SK-N-SH treated with all-trans-retinoic acid at 6 μM for 48 hours (cell line): Measurements from ENCODE around the gene TLL1.

Source experiments
- ATAC-seq: fragments of 200-7000 bp; cut with Tn5 transposase; 3 replicates; pipeline ENCODE4 v1.9.1; 2020; ENCODE audit warnings: mild to moderate bottlenecking, moderate library complexity
- ARNTL ChIP-seq: fragments of 450-650 bp; formaldehyde crosslinking; IDR thresholded peaks from 2 replicates; pipeline ENCODE4 v1.5.0; 2020; ENCODE audit warnings: low read depth, mild to moderate bottlenecking, moderate library complexity, borderline replicate concordance
- CSDC2 ChIP-seq: fragments of 250-450 bp; sonication (Bioruptor Pico); IDR thresholded peaks from 2 replicates; pipeline ENCODE4 v1.5.0; 2020; ENCODE audit warnings: mild to moderate bottlenecking, moderate library complexity
- ESRRG ChIP-seq: fragments of 250-450 bp; sonication (Bioruptor Pico); IDR thresholded peaks from 2 replicates; pipeline ENCODE4 v1.6.1; 2021; ENCODE audit warnings: mild to moderate bottlenecking
- GLIS3 ChIP-seq: fragments of 250-450 bp; sonication (Bioruptor Pico); IDR thresholded peaks from 2 replicates; pipeline ENCODE4 v1.5.0; 2020; ENCODE audit warnings: mild to moderate bottlenecking, moderate library complexity
- ISL1 ChIP-seq: fragments of 250-450 bp; sonication (Bioruptor Pico); IDR thresholded peaks from 2 replicates; pipeline ENCODE4 v2.1.2; 2022; ENCODE audit warnings: mild to moderate bottlenecking, moderate library complexity
- OSR1 ChIP-seq: fragments of 250-450 bp; sonication (Bioruptor Pico); IDR thresholded peaks from 2 replicates; pipeline ENCODE4 v1.8.0; 2022; ENCODE audit warnings: moderate library complexity, mild to moderate bottlenecking, inconsistent platforms
- PPARA ChIP-seq: fragments of 250-450 bp; sonication (Bioruptor Pico); IDR thresholded peaks from 2 replicates; pipeline ENCODE4 v1.5.0; 2020; ENCODE audit warnings: mild to moderate bottlenecking, borderline replicate concordance
- RARB ChIP-seq: fragments of 250-450 bp; sonication (Bioruptor Pico); IDR thresholded peaks from 2 replicates; pipeline ENCODE4 v1.8.0; 2021; ENCODE audit warnings: mild to moderate bottlenecking, moderate library complexity
- SNAI2 ChIP-seq: fragments of 250-450 bp; sonication (Bioruptor Pico); IDR thresholded peaks from 2 replicates; pipeline ENCODE4 v1.5.0; 2020; ENCODE audit warnings: mild to moderate bottlenecking, moderate library complexity
- TCF4 ChIP-seq: fragments of 250-450 bp; sonication (Bioruptor Pico); IDR thresholded peaks from 2 replicates; pipeline ENCODE4 v1.8.0; 2021; ENCODE audit warnings: mild to moderate bottlenecking, moderate library complexity, borderline replicate concordance
- TOX ChIP-seq: fragments of 250-450 bp; sonication (Bioruptor Pico); IDR thresholded peaks from 2 replicates; pipeline ENCODE4 v1.8.0; 2021; ENCODE audit warnings: mild to moderate bottlenecking, moderate library complexity, borderline replicate concordance
- ZC3H10 ChIP-seq: fragments of 250-450 bp; sonication (Bioruptor Pico); IDR thresholded peaks from 2 replicates; pipeline ENCODE4 v1.5.1; 2021; ENCODE audit warnings: mild to moderate bottlenecking, moderate library complexity
- ZFP3 ChIP-seq: fragments of 250-450 bp; sonication (Bioruptor Pico); IDR thresholded peaks from 2 replicates; pipeline ENCODE4 v1.5.0; 2020; ENCODE audit warnings: mild to moderate bottlenecking, moderate library complexity
- ZFP30 ChIP-seq: fragments of 450-650 bp; formaldehyde crosslinking; IDR thresholded peaks from 2 replicates; pipeline ENCODE4 v1.5.0; 2022; ENCODE audit warnings: mild to moderate bottlenecking, moderate library complexity
- ZNF565 ChIP-seq: fragments of 450-650 bp; formaldehyde crosslinking; conservative IDR thresholded peaks from 2 replicates; pipeline ENCODE4 v1.5.0; 2020; ENCODE audit warnings: low read depth, mild to moderate bottlenecking, moderate library complexity
- ZNF70 ChIP-seq: fragments of 450-650 bp; formaldehyde crosslinking; IDR thresholded peaks from 2 replicates; pipeline ENCODE4 v1.5.0; 2020; ENCODE audit warnings: mild to moderate bottlenecking, moderate library complexity
- ZNF8 ChIP-seq: fragments of 450-650 bp; formaldehyde crosslinking; IDR thresholded peaks from 2 replicates; pipeline ENCODE4 v1.5.0; 2020; ENCODE audit warnings: mild to moderate bottlenecking, moderate library complexity
- TF ChIP-seq, protein P1 (sequence below): fragments of 250-450 bp; sonication (Bioruptor Pico); IDR thresholded peaks from 2 replicates; pipeline ENCODE4 v1.5.1; 2020; ENCODE audit warnings: low read depth, mild to moderate bottlenecking, moderate library complexity
- TF ChIP-seq, protein P2 (sequence below): fragments of 250-450 bp; sonication (Bioruptor Pico); IDR thresholded peaks from 2 replicates; pipeline ENCODE4 v1.5.0; 2020; ENCODE audit warnings: mild to moderate bottlenecking, moderate library complexity
- TF ChIP-seq, protein P3 (sequence below): fragments of 250-450 bp; sonication (Bioruptor Pico); IDR thresholded peaks from 2 replicates; pipeline ENCODE4 v1.8.0; 2020; ENCODE audit warnings: mild to moderate bottlenecking, moderate library complexity, borderline replicate concordance

Gene TLL1

GRCh38 chr4:166045457-166045856 lies 172.4 kb downstream of the TLL1 start:
- no peak for ATAC-seq
- TF ChIP-seq ZNF8 = no peak
- no peak for TF ChIP-seq TOX (CRISPR knock-in tag)
- TF ChIP-seq ZNF565 = no peak
- TF ChIP-seq OSR1 (CRISPR knock-in tag) = no peak
- TF ChIP-seq CSDC2 (CRISPR knock-in tag) = no peak
- no peak for TF ChIP-seq ARNTL

DNA sequence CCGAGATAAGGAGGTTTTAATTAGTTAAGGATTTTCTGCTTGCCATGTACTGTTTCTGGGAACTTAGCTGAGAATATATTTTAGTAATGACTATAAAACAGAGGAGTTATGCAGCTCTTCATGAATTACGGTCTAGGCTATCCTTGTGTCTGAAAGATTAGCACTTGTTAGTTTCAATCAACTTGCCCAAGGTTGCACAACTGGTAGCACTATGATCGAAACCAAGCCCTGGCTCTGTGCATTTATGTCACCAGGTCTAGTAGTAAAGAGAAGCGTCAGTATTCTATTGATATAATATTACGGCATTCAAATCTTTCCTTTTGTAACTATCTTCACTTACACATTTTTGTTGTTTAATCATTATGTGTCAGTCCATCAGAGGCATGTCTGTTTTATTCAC lies 176.0 kb downstream of the TLL1 start:
- TF ChIP-seq CSDC2 (CRISPR knock-in tag) (no peak), ZNF70 (CRISPR knock-in tag) (no peak), RARB (no peak), GLIS3 (CRISPR knock-in tag) (no peak), ZFP30 (CRISPR knock-in tag) (no peak), PPARA (CRISPR knock-in tag) (no peak), TCF4 (no peak), SNAI2 (CRISPR knock-in tag) (no peak), OSR1 (CRISPR knock-in tag) (no peak), ARNTL (no peak), ISL1 (no peak), ESRRG (CRISPR knock-in tag) (no peak), ZC3H10 (CRISPR knock-in tag) (no peak), TOX (CRISPR knock-in tag) (no peak), ZFP3 (CRISPR knock-in tag) (no peak), ZNF565 (no peak)
- TF ChIP-seq, protein P1, sequence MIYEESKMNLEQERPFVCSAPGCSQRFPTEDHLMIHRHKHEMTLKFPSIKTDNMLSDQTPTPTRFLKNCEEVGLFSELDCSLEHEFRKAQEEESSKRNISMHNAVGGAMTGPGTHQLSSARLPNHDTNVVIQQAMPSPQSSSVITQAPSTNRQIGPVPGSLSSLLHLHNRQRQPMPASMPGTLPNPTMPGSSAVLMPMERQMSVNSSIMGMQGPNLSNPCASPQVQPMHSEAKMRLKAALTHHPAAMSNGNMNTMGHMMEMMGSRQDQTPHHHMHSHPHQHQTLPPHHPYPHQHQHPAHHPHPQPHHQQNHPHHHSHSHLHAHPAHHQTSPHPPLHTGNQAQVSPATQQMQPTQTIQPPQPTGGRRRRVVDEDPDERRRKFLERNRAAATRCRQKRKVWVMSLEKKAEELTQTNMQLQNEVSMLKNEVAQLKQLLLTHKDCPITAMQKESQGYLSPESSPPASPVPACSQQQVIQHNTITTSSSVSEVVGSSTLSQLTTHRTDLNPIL (CRISPR knock-in tag) = no peak
- TF ChIP-seq, protein P2, sequence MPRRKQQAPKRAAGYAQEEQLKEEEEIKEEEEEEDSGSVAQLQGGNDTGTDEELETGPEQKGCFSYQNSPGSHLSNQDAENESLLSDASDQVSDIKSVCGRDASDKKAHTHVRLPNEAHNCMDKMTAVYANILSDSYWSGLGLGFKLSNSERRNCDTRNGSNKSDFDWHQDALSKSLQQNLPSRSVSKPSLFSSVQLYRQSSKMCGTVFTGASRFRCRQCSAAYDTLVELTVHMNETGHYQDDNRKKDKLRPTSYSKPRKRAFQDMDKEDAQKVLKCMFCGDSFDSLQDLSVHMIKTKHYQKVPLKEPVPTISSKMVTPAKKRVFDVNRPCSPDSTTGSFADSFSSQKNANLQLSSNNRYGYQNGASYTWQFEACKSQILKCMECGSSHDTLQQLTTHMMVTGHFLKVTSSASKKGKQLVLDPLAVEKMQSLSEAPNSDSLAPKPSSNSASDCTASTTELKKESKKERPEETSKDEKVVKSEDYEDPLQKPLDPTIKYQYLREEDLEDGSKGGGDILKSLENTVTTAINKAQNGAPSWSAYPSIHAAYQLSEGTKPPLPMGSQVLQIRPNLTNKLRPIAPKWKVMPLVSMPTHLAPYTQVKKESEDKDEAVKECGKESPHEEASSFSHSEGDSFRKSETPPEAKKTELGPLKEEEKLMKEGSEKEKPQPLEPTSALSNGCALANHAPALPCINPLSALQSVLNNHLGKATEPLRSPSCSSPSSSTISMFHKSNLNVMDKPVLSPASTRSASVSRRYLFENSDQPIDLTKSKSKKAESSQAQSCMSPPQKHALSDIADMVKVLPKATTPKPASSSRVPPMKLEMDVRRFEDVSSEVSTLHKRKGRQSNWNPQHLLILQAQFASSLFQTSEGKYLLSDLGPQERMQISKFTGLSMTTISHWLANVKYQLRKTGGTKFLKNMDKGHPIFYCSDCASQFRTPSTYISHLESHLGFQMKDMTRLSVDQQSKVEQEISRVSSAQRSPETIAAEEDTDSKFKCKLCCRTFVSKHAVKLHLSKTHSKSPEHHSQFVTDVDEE = no peak
- TF ChIP-seq, protein P3, sequence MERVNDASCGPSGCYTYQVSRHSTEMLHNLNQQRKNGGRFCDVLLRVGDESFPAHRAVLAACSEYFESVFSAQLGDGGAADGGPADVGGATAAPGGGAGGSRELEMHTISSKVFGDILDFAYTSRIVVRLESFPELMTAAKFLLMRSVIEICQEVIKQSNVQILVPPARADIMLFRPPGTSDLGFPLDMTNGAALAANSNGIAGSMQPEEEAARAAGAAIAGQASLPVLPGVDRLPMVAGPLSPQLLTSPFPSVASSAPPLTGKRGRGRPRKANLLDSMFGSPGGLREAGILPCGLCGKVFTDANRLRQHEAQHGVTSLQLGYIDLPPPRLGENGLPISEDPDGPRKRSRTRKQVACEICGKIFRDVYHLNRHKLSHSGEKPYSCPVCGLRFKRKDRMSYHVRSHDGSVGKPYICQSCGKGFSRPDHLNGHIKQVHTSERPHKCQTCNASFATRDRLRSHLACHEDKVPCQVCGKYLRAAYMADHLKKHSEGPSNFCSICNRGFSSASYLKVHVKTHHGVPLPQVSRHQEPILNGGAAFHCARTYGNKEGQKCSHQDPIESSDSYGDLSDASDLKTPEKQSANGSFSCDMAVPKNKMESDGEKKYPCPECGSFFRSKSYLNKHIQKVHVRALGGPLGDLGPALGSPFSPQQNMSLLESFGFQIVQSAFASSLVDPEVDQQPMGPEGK = no peak
- ATAC-seq = no peak

- ATAC-seq = no peak
- TF ChIP-seq ZC3H10 (CRISPR knock-in tag) (no peak), RARB (no peak), OSR1 (CRISPR knock-in tag) (no peak), ESRRG (CRISPR knock-in tag) (no peak)
- TF ChIP-seq, protein P3 = no peak
- TF ChIP-seq, all 23 proteins: peak for 0
Observed at GRCh38 chr4:166064721-166065120, 191.7 kb downstream of the TLL1 start.

- ATAC-seq = no peak
- TF ChIP-seq ZNF70 (CRISPR knock-in tag) = no peak
- no peak for TF ChIP-seq ARNTL
- no peak for TF ChIP-seq ZC3H10 (CRISPR knock-in tag)
- TF ChIP-seq ZFP3 (CRISPR knock-in tag) = no peak
- no peak for TF ChIP-seq ESRRG (CRISPR knock-in tag)
- TF ChIP-seq SNAI2 (CRISPR knock-in tag) = no peak
- TF ChIP-seq, protein P1 (CRISPR knock-in tag) = no peak
- no peak for TF ChIP-seq ZNF565
- no peak for TF ChIP-seq ZFP30 (CRISPR knock-in tag)
Observed at GRCh38 chr4:166065324-166065723, 192.3 kb downstream of the TLL1 start.
